ENCODE data around the gene VAV2. TPM values are rescaled to one million over a fixed set of nuclear protein-coding genes. Genes with fewer than 3 reads are reported as not detected.

The VAV2 gene
- total RNA-seq, 1 experiment from 2014 or later = 9.7 TPM

DNA sequence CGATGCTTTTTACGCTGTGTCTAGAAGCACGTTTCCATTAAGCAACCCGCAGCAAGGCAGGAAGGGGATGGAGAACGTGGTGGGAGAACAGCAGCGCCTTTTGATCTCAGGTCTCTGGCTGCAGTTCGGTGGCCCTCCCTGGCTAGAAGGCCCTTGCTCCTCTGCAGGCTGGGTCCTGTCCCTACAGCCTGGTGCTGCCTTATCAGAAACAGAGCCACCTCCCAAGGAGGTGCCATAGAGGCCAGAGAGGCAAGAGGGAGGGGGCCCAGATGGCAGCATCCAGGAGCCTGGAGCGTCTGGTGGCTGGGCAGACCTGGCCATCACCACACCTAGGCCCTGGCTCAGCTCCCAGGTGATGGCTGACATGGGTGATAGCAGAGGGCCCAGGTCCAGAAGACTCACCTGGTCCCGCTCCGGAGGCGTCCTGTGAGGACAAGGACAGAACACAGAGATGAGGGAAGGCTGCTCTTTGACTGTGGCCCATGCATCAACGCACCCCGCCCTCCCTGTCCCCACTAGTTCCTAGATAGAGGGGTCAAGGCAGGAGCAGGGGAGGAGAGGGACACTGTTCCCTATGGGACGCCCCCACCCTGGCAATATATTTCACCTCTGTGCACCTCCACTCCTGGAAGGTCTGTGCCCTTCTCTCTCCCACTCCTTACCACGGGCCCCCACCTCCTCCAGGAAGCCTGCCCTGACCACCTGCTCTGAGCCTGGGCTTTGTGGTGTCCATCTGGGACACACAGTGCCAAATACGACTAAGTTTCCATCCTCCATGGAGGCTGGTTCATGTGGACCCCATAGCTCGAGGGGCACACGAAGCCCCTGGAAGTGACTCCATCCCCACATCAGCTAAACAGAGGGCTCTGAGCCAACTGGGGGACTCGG lies 212.4 kb downstream of the VAV2 start:
- CTCF ChIA-PET = no interaction called here

DNA sequence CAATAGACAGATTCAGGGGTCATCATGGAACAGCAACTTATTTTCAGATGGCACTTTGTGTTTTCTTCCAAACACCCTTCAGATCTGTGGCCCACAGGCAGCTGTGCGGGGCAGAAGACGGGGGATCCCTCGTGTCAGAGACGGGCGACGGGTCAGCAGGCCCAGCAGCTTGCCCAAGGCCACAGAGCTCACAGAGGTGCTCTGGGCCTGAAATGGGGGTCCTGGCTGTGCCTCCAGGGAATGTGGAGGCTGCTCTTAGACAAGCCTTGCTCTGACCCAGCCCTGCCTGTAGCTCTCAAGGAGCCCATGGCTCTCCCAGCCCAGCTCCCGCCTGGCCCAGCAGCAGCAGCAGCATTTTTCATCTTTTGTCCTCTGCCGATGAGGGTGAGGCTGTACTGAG lies 213.0 kb downstream of the VAV2 start:
- H3K9ac ChIP-seq (ENCODE audit: low read length) = no peak overlapping the region
- no TSS peak for BruUV-seq (replicated peaks)
- ChIA-PET CTCF (no interaction called here), POLR2A (ENCODE audit: unreplicated experiment) (no interaction called here)
- no peaks in the 10 kb centered on the region for H3K9me3 ChIP-seq (ENCODE audit: low read length)
- intact Hi-C loops (cut with micrococcal nuclease) = no loop called here
- H3K9me2 ChIP-seq (replicated peaks; ENCODE audit: low read length) = no peaks in the 10 kb centered on the region
- no peak for ATAC-seq
- H3K4me2 ChIP-seq (ENCODE audit: low read length) = no peak overlapping the region
- no peaks in the 10 kb centered on the region for H3K79me2 ChIP-seq (ENCODE audit: low read length)
- no peak overlapping the region for H3K27ac ChIP-seq (ENCODE audit: low read length)
- H4K20me1 ChIP-seq (ENCODE audit: low read length) = no peaks in the 10 kb centered on the region
- no peak overlapping the region for H3K4me3 ChIP-seq (ENCODE audit: low read length)
- DNase-seq = no peak
- no peaks in the 10 kb centered on the region for H3F3A ChIP-seq (ENCODE audit: low read length, unreplicated experiment)
- no peaks in the 10 kb centered on the region for H3K36me3 ChIP-seq (ENCODE audit: low read depth, low read length)
- H3K4me1 ChIP-seq (ENCODE audit: insufficient read depth, low read length) = no peaks in the 10 kb centered on the region
- TF ChIP-seq EZH2 (IDR thresholded peaks at IDR 0.05; ENCODE audit: low read length, unreplicated experiment) (no peak), EZH2phosphoT487 (IDR thresholded peaks at IDR 0.05; ENCODE audit: borderline replicate concordance, low read length) (no peak)
- TF ChIP-seq, protein P1, sequence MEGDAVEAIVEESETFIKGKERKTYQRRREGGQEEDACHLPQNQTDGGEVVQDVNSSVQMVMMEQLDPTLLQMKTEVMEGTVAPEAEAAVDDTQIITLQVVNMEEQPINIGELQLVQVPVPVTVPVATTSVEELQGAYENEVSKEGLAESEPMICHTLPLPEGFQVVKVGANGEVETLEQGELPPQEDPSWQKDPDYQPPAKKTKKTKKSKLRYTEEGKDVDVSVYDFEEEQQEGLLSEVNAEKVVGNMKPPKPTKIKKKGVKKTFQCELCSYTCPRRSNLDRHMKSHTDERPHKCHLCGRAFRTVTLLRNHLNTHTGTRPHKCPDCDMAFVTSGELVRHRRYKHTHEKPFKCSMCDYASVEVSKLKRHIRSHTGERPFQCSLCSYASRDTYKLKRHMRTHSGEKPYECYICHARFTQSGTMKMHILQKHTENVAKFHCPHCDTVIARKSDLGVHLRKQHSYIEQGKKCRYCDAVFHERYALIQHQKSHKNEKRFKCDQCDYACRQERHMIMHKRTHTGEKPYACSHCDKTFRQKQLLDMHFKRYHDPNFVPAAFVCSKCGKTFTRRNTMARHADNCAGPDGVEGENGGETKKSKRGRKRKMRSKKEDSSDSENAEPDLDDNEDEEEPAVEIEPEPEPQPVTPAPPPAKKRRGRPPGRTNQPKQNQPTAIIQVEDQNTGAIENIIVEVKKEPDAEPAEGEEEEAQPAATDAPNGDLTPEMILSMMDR (conservative IDR thresholded peaks at IDR 0.05; ENCODE audit: low read depth, low read length) = no peak
- no peak overlapping the region for H2AFZ ChIP-seq (ENCODE audit: low read length)
- no peaks in the 10 kb centered on the region for H3K27me3 ChIP-seq (ENCODE audit: low read length)

More for the DNA sequence above, 212.4 kb downstream of the VAV2 start:
- no peaks in the 10 kb centered on the region for H3F3A ChIP-seq (ENCODE audit: low read length, unreplicated experiment)
- intact Hi-C loops (cut with micrococcal nuclease) = no loop called here
- no peaks in the 10 kb centered on the region for H3K4me1 ChIP-seq (ENCODE audit: insufficient read depth, low read length)
- H3K9me2 ChIP-seq (replicated peaks; ENCODE audit: low read length) = no peaks in the 10 kb centered on the region
- no peak overlapping the region for H3K27ac ChIP-seq (ENCODE audit: low read length)
- no peak overlapping the region for H3K4me3 ChIP-seq (ENCODE audit: low read length)
- H3K4me2 ChIP-seq (ENCODE audit: low read length) = no peak overlapping the region
- H3K9me3 ChIP-seq (ENCODE audit: low read length) = no peaks in the 10 kb centered on the region
- TF ChIP-seq EZH2phosphoT487 (IDR thresholded peaks at IDR 0.05; ENCODE audit: borderline replicate concordance, low read length) (no peak), EZH2 (IDR thresholded peaks at IDR 0.05; ENCODE audit: low read length, unreplicated experiment) (no peak)
- no peaks in the 10 kb centered on the region for H3K27me3 ChIP-seq (ENCODE audit: low read length)
- no peaks in the 10 kb centered on the region for H4K20me1 ChIP-seq (ENCODE audit: low read length)
- H2AFZ ChIP-seq (ENCODE audit: low read length) = no peak overlapping the region
- no peak overlapping the region for H3K9ac ChIP-seq (ENCODE audit: low read length)
- BruUV-seq (replicated peaks) = no TSS peak
- DNase-seq (no peak), ATAC-seq (no peak)
- no peaks in the 10 kb centered on the region for H3K79me2 ChIP-seq (ENCODE audit: low read length)
- POLR2A ChIA-PET (ENCODE audit: unreplicated experiment) = no interaction called here
- no peaks in the 10 kb centered on the region for H3K36me3 ChIP-seq (ENCODE audit: low read depth, low read length)

DNA sequence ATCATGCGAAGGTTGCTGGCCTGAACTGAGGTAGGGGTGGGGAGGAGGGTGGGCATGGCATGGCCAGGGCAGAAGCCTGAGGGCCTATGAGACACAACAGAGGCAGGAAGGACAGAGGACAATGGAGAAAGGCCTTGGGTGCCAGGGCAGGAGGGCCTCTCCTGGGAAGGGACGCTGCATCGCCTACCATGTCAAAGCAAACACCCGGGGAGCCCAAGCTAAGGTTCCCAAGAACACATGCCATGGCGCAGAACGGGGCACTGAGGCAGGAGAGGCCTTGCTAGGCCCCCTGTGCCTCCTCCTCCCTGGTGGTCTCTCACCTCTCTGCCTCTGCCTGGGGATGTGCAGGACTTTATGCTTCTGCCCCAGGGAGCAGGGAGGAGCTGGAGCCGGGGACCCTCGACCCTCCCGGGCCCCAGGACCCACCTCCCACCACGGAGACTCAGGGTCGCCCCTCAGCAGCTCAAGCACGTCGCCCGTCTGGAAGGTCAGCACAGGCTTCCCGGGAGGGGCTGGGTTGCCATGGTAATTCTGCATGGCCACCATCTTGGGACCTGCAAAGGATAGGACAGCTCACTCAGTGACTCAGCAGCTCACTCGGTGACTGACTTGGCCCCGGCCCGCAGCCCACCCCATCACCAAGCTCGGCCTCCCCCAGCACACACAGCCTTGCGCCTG lies 213.6 kb downstream of the VAV2 start:
- Histone ChIP-seq H3K9me2 (replicated peaks; ENCODE audit: low read length) (no peaks in the 10 kb centered on the region), H3F3A (ENCODE audit: low read length, unreplicated experiment) (no peaks in the 10 kb centered on the region), H3K4me2 (ENCODE audit: low read length) (no peak overlapping the region), H3K27ac (ENCODE audit: low read length) (no peak overlapping the region), H3K4me1 (ENCODE audit: insufficient read depth, low read length) (no peaks in the 10 kb centered on the region), H4K20me1 (ENCODE audit: low read length) (no peaks in the 10 kb centered on the region), H2AFZ (ENCODE audit: low read length) (no peak overlapping the region), H3K79me2 (ENCODE audit: low read length) (no peaks in the 10 kb centered on the region), H3K9ac (ENCODE audit: low read length) (no peak overlapping the region), H3K9me3 (ENCODE audit: low read length) (no peaks in the 10 kb centered on the region), H3K36me3 (ENCODE audit: low read depth, low read length) (no peaks in the 10 kb centered on the region), H3K27me3 (ENCODE audit: low read length) (no peaks in the 10 kb centered on the region), H3K4me3 (ENCODE audit: low read length) (no peak overlapping the region)
- POLR2A ChIA-PET (ENCODE audit: unreplicated experiment) = no interaction called here
- CTCF ChIA-PET = interaction anchor here (0.5 kb wide), 1 partner anchor 665 kb away, joined by 3 read pairs; no protein-coding TSS in a partner anchor
- no TSS peak for BruUV-seq (replicated peaks)
- intact Hi-C loops (cut with micrococcal nuclease) = no loop called here
- no peak for ATAC-seq
- no peak for TF ChIP-seq EZH2phosphoT487 (IDR thresholded peaks at IDR 0.05; ENCODE audit: borderline replicate concordance, low read length)
- TF ChIP-seq, protein P1 (conservative IDR thresholded peaks at IDR 0.05; ENCODE audit: low read depth, low read length) = no peak
- TF ChIP-seq EZH2 (IDR thresholded peaks at IDR 0.05; ENCODE audit: low read length, unreplicated experiment) = no peak
- DNase-seq = no peak
